Astrocyte of the spinal cord (primary cell): ENCODE data around the gene DCDC2B.

Source experiments
- DNase-seq: peaks from one replicate; pipeline ENCODE4 v3.0.0; 2011; ENCODE audit warnings: low read depth, low spot score
- H3K4me3 ChIP-seq: 2 replicates; pipeline ENCODE4 v1.5.1; 2011; ENCODE audit warnings: low read depth, mild to moderate bottlenecking, low read length, moderate library complexity
- CTCF ChIP-seq: IDR thresholded peaks from 2 replicates; pipeline ENCODE4 v1.5.1; 2012; ENCODE audit warnings: low read depth, mild to moderate bottlenecking, low read length, inconsistent platforms
- in situ Hi-C: cut with HindIII; loops from 2 replicates; pipeline ENCODE4 v1.10.0; 2017; ENCODE audit warnings: low sequenced_read_pairs

Gene DCDC2B

GRCh38 chr1:32208469-32208868 lies 420 bp upstream of the DCDC2B start:
- in situ Hi-C loops: no loop called here
- no peak for TF ChIP-seq CTCF
- no peak for DNase-seq
- no peak overlapping the region for H3K4me3 ChIP-seq

- DNase-seq: peak; percentile 56
- TF ChIP-seq CTCF: peak; percentile 91
- in situ Hi-C loops: no loop called here
- H3K4me3 ChIP-seq: no peak overlapping the region
Observed at GRCh38 chr1:32215629-32216480, 7.0 kb downstream of the DCDC2B start.

- DNase-seq: no peak
- no peak for TF ChIP-seq CTCF
- in situ Hi-C loops: no loop called here
- no peak overlapping the region for H3K4me3 ChIP-seq
Observed at GRCh38 chr1:32216566-32216965, 7.7 kb downstream of the DCDC2B start.

GRCh38 chr1:32219022-32219421 lies 10.1 kb downstream of the DCDC2B start:
- in situ Hi-C loops: no loop called here
- TF ChIP-seq CTCF: no peak
- no peak overlapping the region for H3K4me3 ChIP-seq
- no peak for DNase-seq

- no peak for TF ChIP-seq CTCF
- H3K4me3 ChIP-seq: peak overlapping the region; percentile 97
- in situ Hi-C loops: no loop called here
- no peak for DNase-seq
Observed at GRCh38 chr1:32220746-32221580, 12.1 kb downstream of the DCDC2B start.

- H3K4me3 ChIP-seq: peak overlapping the region; percentile 97
- TF ChIP-seq CTCF: no peak
- in situ Hi-C loops: no loop called here
- DNase-seq: no peak
Observed at GRCh38 chr1:32221581-32221979, 12.7 kb downstream of the DCDC2B start.
